ENCODE data around the gene ADIPOR1. TPM values are rescaled to one million over a fixed set of nuclear protein-coding genes. Genes with fewer than 3 reads are reported as not detected.
"Not testable (repeated sequence)": the region's sequence is repeated elsewhere in the genome, so short reads cannot be mapped to it uniquely, and the experiment has no call there.

The ADIPOR1 gene, protein sequence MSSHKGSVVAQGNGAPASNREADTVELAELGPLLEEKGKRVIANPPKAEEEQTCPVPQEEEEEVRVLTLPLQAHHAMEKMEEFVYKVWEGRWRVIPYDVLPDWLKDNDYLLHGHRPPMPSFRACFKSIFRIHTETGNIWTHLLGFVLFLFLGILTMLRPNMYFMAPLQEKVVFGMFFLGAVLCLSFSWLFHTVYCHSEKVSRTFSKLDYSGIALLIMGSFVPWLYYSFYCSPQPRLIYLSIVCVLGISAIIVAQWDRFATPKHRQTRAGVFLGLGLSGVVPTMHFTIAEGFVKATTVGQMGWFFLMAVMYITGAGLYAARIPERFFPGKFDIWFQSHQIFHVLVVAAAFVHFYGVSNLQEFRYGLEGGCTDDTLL
- total RNA-seq (10 to 100 TPM; 39.7 to 67.9 (median 49.7) TPM), polyA plus RNA-seq (100 to 1,000 TPM in 1 of 2 donors, 10 to 100 TPM in 1; 45.6 to 119 TPM)
- long read RNA-seq, donor 1, transcript ADIPOR1-201 (8 exons, 2,177 nt): major isoform, 535 of 625 reads
- long read RNA-seq, donor 1, partial matches to known transcripts: 33 of 625 reads
- long read RNA-seq, donor 1, other reads (novel, unspliced or antisense): 57 of 625 reads
- long read RNA-seq, donor 2, transcript ADIPOR1-201 (8 exons, 2,177 nt): major isoform, 26 of 27 reads
- long read RNA-seq, donor 2, partial matches to known transcripts: 0 of 27 reads
- long read RNA-seq, donor 2, other reads (novel, unspliced or antisense): 0 of 27 reads
- long read RNA-seq, donor 3, transcript ADIPOR1-201 (8 exons, 2,177 nt): major isoform, 196 of 217 reads
- long read RNA-seq, donor 3, partial matches to known transcripts: 4 of 217 reads
- long read RNA-seq, donor 3, other reads (novel, unspliced or antisense): 14 of 217 reads

DNA sequence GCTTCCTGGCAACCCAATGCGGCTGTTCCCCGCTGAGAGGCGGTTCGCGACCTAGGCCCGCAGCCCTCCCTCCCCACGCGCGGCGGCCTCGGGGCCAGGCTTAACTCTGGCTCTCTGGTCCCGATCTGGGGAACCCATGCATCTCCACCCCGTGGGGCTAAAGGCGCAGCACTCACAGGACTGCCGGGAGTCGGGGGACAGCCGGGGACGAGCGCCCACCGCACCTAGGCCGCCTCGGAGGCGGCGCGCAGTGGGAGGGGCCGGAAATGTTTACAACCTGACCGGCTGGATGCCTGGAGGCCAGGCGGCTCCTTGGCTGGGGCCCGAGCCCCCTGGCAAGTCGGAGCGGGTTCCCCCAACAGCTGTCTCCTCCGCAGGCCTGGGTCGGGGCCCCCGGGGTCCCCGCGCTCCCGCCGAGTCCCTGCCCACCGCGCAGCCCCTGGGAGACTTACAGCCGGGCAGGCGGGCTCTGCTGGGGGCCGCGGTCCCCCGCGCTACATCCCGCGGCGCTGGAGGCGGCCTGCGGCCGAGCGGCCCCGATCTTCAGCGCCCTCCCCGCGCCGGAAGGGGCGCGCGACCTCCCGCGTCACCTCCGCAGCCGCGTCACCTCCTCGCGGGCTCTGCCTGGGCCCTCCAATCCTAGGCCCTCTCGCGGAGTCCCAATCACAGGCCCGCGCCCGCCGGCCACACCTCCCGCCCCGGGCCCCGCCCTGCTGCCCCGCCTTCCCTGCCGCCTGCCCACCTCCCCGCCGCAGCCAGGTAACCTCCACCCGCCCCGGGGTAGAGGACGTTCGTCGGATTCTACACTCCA lies at the start of gene ADIPOR1:
TSS of gene ADIPOR1 (minus strand) at position 580 of the 811 bp plus-strand sequence. CDS start 7,242 bp downstream, outside the sequence.
- peak within 1 kb of the TSS; percentile 89 to 94 for H3K27ac ChIP-seq
- H3K36me3 ChIP-seq: no peaks in the 10 kb centered on the region
- no peaks in the 10 kb centered on the region for H3K27me3 ChIP-seq
- peaks cover 4% of the 10 kb centered on the region for H3K4me1 ChIP-seq (ENCODE audit: insufficient read depth)
- 0 to 1% (median 0%) methylated on average over 49 to 86 of the region's 86 CpGs for WGBS, 3 donors
- peak within 1 kb of the TSS; percentile 76 for H3K4me3 ChIP-seq
- H3K9me3 ChIP-seq: no peaks in the 10 kb centered on the region
- intact Hi-C loops (cut with DNase I): no loop called here
- TF ChIP-seq POLR2A (IDR thresholded peaks at IDR 0.05): peak; percentile 94
- TF ChIP-seq EP300 (IDR thresholded peaks at IDR 0.05): no peak
- TF ChIP-seq, protein P1, sequence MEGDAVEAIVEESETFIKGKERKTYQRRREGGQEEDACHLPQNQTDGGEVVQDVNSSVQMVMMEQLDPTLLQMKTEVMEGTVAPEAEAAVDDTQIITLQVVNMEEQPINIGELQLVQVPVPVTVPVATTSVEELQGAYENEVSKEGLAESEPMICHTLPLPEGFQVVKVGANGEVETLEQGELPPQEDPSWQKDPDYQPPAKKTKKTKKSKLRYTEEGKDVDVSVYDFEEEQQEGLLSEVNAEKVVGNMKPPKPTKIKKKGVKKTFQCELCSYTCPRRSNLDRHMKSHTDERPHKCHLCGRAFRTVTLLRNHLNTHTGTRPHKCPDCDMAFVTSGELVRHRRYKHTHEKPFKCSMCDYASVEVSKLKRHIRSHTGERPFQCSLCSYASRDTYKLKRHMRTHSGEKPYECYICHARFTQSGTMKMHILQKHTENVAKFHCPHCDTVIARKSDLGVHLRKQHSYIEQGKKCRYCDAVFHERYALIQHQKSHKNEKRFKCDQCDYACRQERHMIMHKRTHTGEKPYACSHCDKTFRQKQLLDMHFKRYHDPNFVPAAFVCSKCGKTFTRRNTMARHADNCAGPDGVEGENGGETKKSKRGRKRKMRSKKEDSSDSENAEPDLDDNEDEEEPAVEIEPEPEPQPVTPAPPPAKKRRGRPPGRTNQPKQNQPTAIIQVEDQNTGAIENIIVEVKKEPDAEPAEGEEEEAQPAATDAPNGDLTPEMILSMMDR (IDR thresholded peaks at IDR 0.05): peak in 2 of 3 donors; percentile 24 to 56
- DNase-seq: peak; percentile 88 to 93 (median 91)

DNA sequence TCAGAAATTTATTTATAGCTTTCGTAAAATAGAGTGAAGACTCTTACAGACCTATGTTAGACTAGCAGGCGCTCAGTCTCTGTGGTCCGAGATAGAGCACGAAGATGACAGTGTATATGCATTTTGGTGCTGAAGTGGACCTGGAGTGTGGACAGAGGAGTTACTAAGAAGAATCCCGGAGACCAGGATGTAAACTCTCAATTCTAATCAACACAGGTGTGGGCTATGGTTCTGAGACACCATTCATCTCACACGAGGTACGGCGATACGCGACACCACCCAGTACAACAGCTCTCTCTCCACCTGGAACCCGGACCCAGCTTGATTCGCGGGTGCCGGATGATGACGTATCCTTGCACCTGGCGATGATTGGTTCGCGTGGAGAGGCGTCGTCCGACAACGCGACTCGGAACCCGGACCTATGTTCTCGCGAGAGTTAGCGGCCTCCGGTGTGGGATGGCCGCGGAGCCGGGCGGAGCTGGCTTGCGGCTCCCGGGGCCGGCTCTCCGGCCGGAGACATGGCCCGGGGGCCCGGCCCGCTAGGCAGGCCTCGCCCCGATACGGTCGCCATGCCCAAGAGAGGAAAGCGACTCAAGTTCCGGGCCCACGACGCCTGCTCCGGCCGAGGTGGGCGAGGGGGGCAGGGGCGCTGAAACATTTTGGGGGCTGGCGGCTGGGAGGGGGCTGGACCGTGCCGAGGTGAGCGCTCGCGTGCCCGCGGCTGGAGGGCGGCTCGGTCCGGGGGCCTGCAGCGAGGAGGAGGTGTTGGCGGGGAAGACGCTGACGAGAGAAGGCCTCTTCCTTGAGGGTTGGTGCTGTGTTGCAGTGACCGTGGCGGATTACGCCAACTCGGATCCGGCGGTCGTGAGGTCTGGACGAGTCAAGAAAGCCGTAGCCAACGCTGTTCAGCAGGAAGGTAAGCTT lies 49.1 kb upstream of the ADIPOR1 start, which contains the start of gene TMEM183A:
TSS of gene TMEM183A (plus strand) at position 427 of the 924 bp plus-strand sequence. CDS start at position 519, 92 bp downstream.
- 0% methylated on average over 60 to 78 of the region's 78 CpGs for WGBS, 3 donors

DNA sequence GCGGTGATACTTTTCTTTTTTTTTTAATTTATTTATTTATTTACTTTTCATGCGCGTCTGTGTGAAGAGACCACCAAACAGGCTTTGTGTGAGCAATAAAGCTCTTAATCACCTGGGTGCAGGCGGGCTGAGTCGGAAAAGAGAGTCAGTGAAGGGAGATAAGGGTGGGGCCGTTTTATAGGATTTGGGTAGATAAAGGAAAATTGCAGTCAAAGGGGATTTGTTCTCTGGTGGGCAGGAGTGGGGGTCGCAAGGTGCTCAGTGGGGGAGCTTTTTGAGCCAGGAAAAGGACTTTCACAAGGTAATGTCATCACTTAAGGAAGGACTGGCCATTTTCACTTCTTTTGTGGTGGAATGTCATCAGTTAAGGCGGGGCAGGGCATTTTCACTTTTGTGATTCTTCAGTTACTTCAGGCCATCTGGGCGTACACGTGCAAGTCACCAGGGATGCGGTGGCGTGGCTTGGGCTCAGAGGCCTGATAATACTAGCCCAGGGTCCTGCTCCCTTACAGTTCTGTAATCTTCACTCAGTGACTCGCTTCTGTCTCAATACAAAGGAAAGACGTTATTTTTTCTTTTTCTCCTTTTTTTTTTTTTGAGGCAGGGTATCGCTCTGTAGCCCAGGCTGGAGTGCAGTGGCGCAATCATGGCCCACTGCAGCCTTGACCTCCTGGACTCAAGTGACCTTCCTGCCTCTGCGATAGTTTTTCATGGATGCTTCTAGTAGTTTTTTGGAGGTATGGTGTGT lies 47.5 kb upstream of the ADIPOR1 start:
- H3K27me3 ChIP-seq; H3K36me3 ChIP-seq; intact Hi-C loops (cut with DNase I); H3K27ac ChIP-seq; H3K9me3 ChIP-seq; H3K4me1 ChIP-seq (ENCODE audit: insufficient read depth); H3K4me3 ChIP-seq; DNase-seq: not testable (repeated sequence)
- 61 to 67% (median 66%) methylated on average over 17 of the region's 17 CpGs for WGBS, 3 donors

More for the DNA sequence above, 49.1 kb upstream of the ADIPOR1 start, which contains the start of gene TMEM183A:
- peak within 1 kb of the TSS; percentile 61 to 87 for H3K27ac ChIP-seq
- intact Hi-C loops (cut with DNase I): no loop called here
- H3K27me3 ChIP-seq: no peaks in the 10 kb centered on the region
- no peaks in the 10 kb centered on the region for H3K9me3 ChIP-seq
- H3K4me1 ChIP-seq (ENCODE audit: insufficient read depth): peaks cover 4% of the 10 kb centered on the region
- DNase-seq: peak; percentile 96 to 97 (median 96)
- TF ChIP-seq POLR2A (IDR thresholded peaks at IDR 0.05) (peak; percentile 92), EP300 (IDR thresholded peaks at IDR 0.05) (peak; percentile 4)
- TF ChIP-seq, protein P1 (IDR thresholded peaks at IDR 0.05): no peak
- H3K36me3 ChIP-seq: no peaks in the 10 kb centered on the region
- H3K4me3 ChIP-seq: peak within 1 kb of the TSS; percentile 99

All from ovary (tissue), 10 donors.